Osteoblast (primary cell): ENCODE measurements around the gene C5orf15. TPM values are rescaled to one million over a fixed set of nuclear protein-coding genes. Genes with fewer than 3 reads are reported as not detected.

ENCODE experiments used
- DNase-seq: peaks from one replicate; pipeline ENCODE4 v3.0.0; 2011; ENCODE audit warnings: low spot score, mixed read lengths; ENCODE audit not compliant: insufficient read length; ENCODE audit errors: missing footprints
- H2AFZ ChIP-seq: 2 replicates; pipeline ENCODE4 v1.6.0; 2011; ENCODE audit warnings: mild to moderate bottlenecking, low read length
- H3K27ac ChIP-seq: 2 replicates; pipeline ENCODE4 v1.5.1; 2011; ENCODE audit warnings: mild to moderate bottlenecking, low read depth, low read length, moderate library complexity
- H3K27me3 ChIP-seq: 2 replicates; pipeline ENCODE4 v1.6.0; 2012; ENCODE audit warnings: mild to moderate bottlenecking, control low read depth, inconsistent platforms, low read length, moderate library complexity; ENCODE audit not compliant: insufficient read depth
- H3K36me3 ChIP-seq: 2 replicates; pipeline ENCODE4 v1.5.1; 2011; ENCODE audit warnings: mild to moderate bottlenecking, low read length, control low read depth, moderate library complexity; ENCODE audit not compliant: insufficient read depth
- H3K4me1 ChIP-seq: 2 replicates; pipeline ENCODE4 v1.5.1; 2011; ENCODE audit warnings: mild to moderate bottlenecking, low read length, control low read depth, moderate library complexity; ENCODE audit not compliant: insufficient read depth
- H3K4me2 ChIP-seq: 2 replicates; pipeline ENCODE4 v1.6.0; 2011; ENCODE audit warnings: mild to moderate bottlenecking, low read length; ENCODE audit not compliant: insufficient read depth
- H3K4me3 ChIP-seq: fragments of 200-600 bp; sonication (generic); 3 replicates; pipeline ENCODE4 v1.5.1; 2012; ENCODE audit warnings: mild to moderate bottlenecking, low read length, inconsistent platforms; ENCODE audit not compliant: insufficient read depth
- H3K79me2 ChIP-seq: 2 replicates; pipeline ENCODE4 v1.6.0; 2012; ENCODE audit warnings: mild to moderate bottlenecking, low read length, control low read depth, inconsistent platforms; ENCODE audit not compliant: insufficient read depth
- H3K9me3 ChIP-seq: 2 replicates; pipeline ENCODE4 v1.5.1; 2011; ENCODE audit warnings: low read depth, low read length, control low read depth
- H4K20me1 ChIP-seq: 2 replicates; pipeline ENCODE4 v1.6.0; 2012; ENCODE audit warnings: mild to moderate bottlenecking, low read length, control low read depth; ENCODE audit not compliant: insufficient read depth
- total RNA-seq: library from RNA; depleted of rRNA; stranded (reverse); fragments of >200 nt; gene quantifications from 2 replicates; pipeline ENCODE4 v1.2.3, GENCODE V29; 2012
- TF ChIP-seq, protein P1 (sequence below): IDR thresholded peaks from 2 replicates; pipeline ENCODE4 v1.5.1; 2011; ENCODE audit warnings: mild to moderate bottlenecking, low read depth, low read length, moderate library complexity; ENCODE audit errors: extremely low read depth

C5orf15 gene
- total RNA-seq, 1 donor, result 68.4 TPM

- Histone ChIP-seq H3K9me3 (no peaks in the 10 kb centered on the region), H3K36me3 (no peaks in the 10 kb centered on the region), H3K27ac (no peak overlapping the region), H4K20me1 (no peaks in the 10 kb centered on the region), H3K4me1 (peaks cover 8% of the 10 kb centered on the region), H3K4me2 (no peak overlapping the region), H2AFZ (no peak overlapping the region), H3K27me3 (no peaks in the 10 kb centered on the region), H3K79me2 (no peaks in the 10 kb centered on the region), H3K4me3 (no peak overlapping the region)
- TF ChIP-seq, protein P1, sequence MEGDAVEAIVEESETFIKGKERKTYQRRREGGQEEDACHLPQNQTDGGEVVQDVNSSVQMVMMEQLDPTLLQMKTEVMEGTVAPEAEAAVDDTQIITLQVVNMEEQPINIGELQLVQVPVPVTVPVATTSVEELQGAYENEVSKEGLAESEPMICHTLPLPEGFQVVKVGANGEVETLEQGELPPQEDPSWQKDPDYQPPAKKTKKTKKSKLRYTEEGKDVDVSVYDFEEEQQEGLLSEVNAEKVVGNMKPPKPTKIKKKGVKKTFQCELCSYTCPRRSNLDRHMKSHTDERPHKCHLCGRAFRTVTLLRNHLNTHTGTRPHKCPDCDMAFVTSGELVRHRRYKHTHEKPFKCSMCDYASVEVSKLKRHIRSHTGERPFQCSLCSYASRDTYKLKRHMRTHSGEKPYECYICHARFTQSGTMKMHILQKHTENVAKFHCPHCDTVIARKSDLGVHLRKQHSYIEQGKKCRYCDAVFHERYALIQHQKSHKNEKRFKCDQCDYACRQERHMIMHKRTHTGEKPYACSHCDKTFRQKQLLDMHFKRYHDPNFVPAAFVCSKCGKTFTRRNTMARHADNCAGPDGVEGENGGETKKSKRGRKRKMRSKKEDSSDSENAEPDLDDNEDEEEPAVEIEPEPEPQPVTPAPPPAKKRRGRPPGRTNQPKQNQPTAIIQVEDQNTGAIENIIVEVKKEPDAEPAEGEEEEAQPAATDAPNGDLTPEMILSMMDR, result no peak
- no peak for DNase-seq
Measured at GRCh38 chr5:133947431-133947841, 21.0 kb downstream of the C5orf15 start.

- Histone ChIP-seq H3K36me3 (no peaks in the 10 kb centered on the region), H2AFZ (no peak overlapping the region), H3K27me3 (no peaks in the 10 kb centered on the region), H3K9me3 (no peaks in the 10 kb centered on the region), H3K79me2 (no peaks in the 10 kb centered on the region), H4K20me1 (no peaks in the 10 kb centered on the region), H3K4me2 (no peak overlapping the region), H3K4me1 (peaks cover 4% of the 10 kb centered on the region), H3K27ac (no peak overlapping the region), H3K4me3 (no peak overlapping the region)
- no peak for DNase-seq
- TF ChIP-seq, protein P1, result no peak
Measured at GRCh38 chr5:133945568-133945967, 22.9 kb downstream of the C5orf15 start.

GRCh38 chr5:133944263-133945185 lies 23.9 kb downstream of the C5orf15 start:
- H3K79me2 ChIP-seq, result no peaks in the 10 kb centered on the region
- no peak overlapping the region for H3K4me3 ChIP-seq
- no peaks in the 10 kb centered on the region for H3K36me3 ChIP-seq
- H4K20me1 ChIP-seq, result no peaks in the 10 kb centered on the region
- H2AFZ ChIP-seq, result no peak overlapping the region
- no peak overlapping the region for H3K27ac ChIP-seq
- TF ChIP-seq, protein P1, result peak; percentile 80
- H3K9me3 ChIP-seq, result no peaks in the 10 kb centered on the region
- no peak overlapping the region for H3K4me2 ChIP-seq
- no peaks in the 10 kb centered on the region for H3K27me3 ChIP-seq
- no peak for DNase-seq
- H3K4me1 ChIP-seq, result peaks cover 4% of the 10 kb centered on the region

- Histone ChIP-seq H3K27me3 (no peaks in the 10 kb centered on the region), H2AFZ (no peak overlapping the region), H3K79me2 (no peaks in the 10 kb centered on the region), H3K4me3 (no peak overlapping the region), H3K4me2 (no peak overlapping the region), H4K20me1 (no peaks in the 10 kb centered on the region), H3K36me3 (no peaks in the 10 kb centered on the region), H3K9me3 (no peaks in the 10 kb centered on the region), H3K27ac (no peak overlapping the region), H3K4me1 (peaks cover 4% of the 10 kb centered on the region)
- DNase-seq, result no peak
- TF ChIP-seq, protein P1, result no peak
Measured at GRCh38 chr5:133943475-133943817, 25.0 kb downstream of the C5orf15 start.
